H1 (cell line): ENCODE results near the gene FAM114A2. TPM values are rescaled to one million over a fixed set of nuclear protein-coding genes. Genes with fewer than 3 reads are reported as not detected.

Experiments
- ATF3 ChIP-seq: IDR thresholded peaks from 2 replicates; pipeline ENCODE4 v1.6.1; 2011; ENCODE audit warnings: low read depth, mild to moderate bottlenecking, low read length; ENCODE audit not compliant: insufficient read depth
- CHD7 ChIP-seq: fragments of 300-600 bp; sonication (generic); IDR thresholded peaks from 2 replicates; pipeline ENCODE4 v1.7.1; 2012; ENCODE audit warnings: low read length, moderate library complexity, mild to moderate bottlenecking, inconsistent platforms; ENCODE audit not compliant: insufficient replicate concordance
- CTCF ChIP-seq, 3 experiments: IDR thresholded peaks; 1 replicate in 2 of 3; 2 replicates in 1 of 3; pipeline versions ENCODE4 v1.5.1 to v1.6.1; 2011; ENCODE audit warnings: low read length in 3 of 3, mild to moderate bottlenecking in 3 of 3, inconsistent platforms in 2 of 3, low read depth in 1 of 3, moderate library complexity in 1 of 3; ENCODE audit not compliant: insufficient read depth in 1 of 3; ENCODE audit errors: control extremely low read depth in 1 of 3
- HDAC6 ChIP-seq: IDR thresholded peaks from one replicate; pipeline ENCODE4 v1.7.1; 2012; ENCODE audit warnings: low read depth, mild to moderate bottlenecking, inconsistent platforms, low read length, moderate library complexity
- KDM1A ChIP-seq: fragments of 200-600, 300-600 bp; sonication (generic); IDR thresholded peaks from 2 replicates; pipeline ENCODE4 v1.7.1; 2016; ENCODE audit warnings: mild to moderate bottlenecking, low read length, borderline replicate concordance
- MAFK ChIP-seq: IDR thresholded peaks from 2 replicates; pipeline ENCODE4 v1.6.1; 2012; ENCODE audit warnings: low read depth, mild to moderate bottlenecking, improper control_type of control experiment, low read length
- RBBP5 ChIP-seq: IDR thresholded peaks from 2 replicates; pipeline ENCODE4 v1.7.1; 2012; ENCODE audit warnings: low read depth, mild to moderate bottlenecking, inconsistent platforms, low read length, moderate library complexity, borderline replicate concordance
- RFX5 ChIP-seq: IDR thresholded peaks from 2 replicates; pipeline ENCODE4 v1.6.1; 2011; ENCODE audit warnings: low read depth, low read length, improper control_type of control experiment, borderline replicate concordance
- polyA plus RNA-seq, 7 experiments: library from polyadenylated mRNA; depleted of rRNA in 3 of 7; stranded (reverse) in 5 of 7; unstranded in 2 of 7; fragments of >200 nt in 5 of 7; fragments of 200-250 nt in 2 of 7; gene quantifications; 1 replicate in 5 of 7; 2 replicates in 1 of 7; 4 replicates in 1 of 7; pipeline versions ENCODE4 v1.2.1 to v1.2.3, GENCODE V29; 2011 to 2013; ENCODE audit warnings: missing spikeins in 2 of 7, mixed read lengths in 2 of 7
- total RNA-seq: library from RNA; stranded (reverse); fragmentation: NEBNext Ultra II Directional; extraction: Animal tissue kit (Norgen Biotek cat#: 25700); gene quantifications from 2 replicates; pipeline ENCODE4 v1.2.1, GENCODE V29; 2021

The FAM114A2 gene
- total and polyA plus RNA-seq, 2 of the 8 experiments (the other 6 are each of a cell fraction or from before 2014, with no cell fraction given): 3.8 to 9.2 TPM

GRCh38 chr5:154087260-154087659 is 48.5 kb upstream of the FAM114A2 start (continued):
- TF ChIP-seq CTCF (IDR thresholded peaks at IDR 0.05; ENCODE audit: control extremely low read depth in 1 of 3, insufficient read depth in 1 of 3, low read depth in 1 of 3, low read length in 3 of 3) (no peak), HDAC6 (no peak), MAFK (no peak), RFX5 (no peak), RBBP5 (no peak), ATF3 (no peak), CHD7 (no peak), KDM1A (no peak)
